Epithelial cell of prostate (primary cell): ENCODE data around the gene RUFY4.
A peak's percentile ranks its signal among the peaks of the same experiment; 100 is the strongest.
"Not testable (repeated sequence)": the region's sequence is repeated elsewhere in the genome, so short reads cannot be mapped to it uniquely, and the experiment has no call there.

Source experiments
- DNase-seq: peaks from one replicate; pipeline ENCODE4 v3.0.0-alpha.2; 2011; ENCODE audit warnings: low read depth, low spot score
- H3K27ac ChIP-seq: fragments of 450-650 bp; 2 replicates; pipeline ENCODE4 v1.5.1; 2017; ENCODE audit warnings: mild to moderate bottlenecking

Gene RUFY4

GRCh38 chr2:218030409-218031195 is 38.5 kb upstream of the RUFY4 start:
- H3K27ac ChIP-seq, result no peak overlapping the region
- DNase-seq, result no peak

GRCh38 chr2:218031261-218031660 is 37.8 kb upstream of the RUFY4 start:
- H3K27ac ChIP-seq, result no peak overlapping the region
- no peak for DNase-seq

- no peak overlapping the region for H3K27ac ChIP-seq
- no peak for DNase-seq
Observed at GRCh38 chr2:218031771-218032257, 37.2 kb upstream of the RUFY4 start.

- H3K27ac ChIP-seq, result no peak overlapping the region
- DNase-seq, result no peak
Observed at GRCh38 chr2:218032336-218033171, 36.5 kb upstream of the RUFY4 start.

GRCh38 chr2:218033208-218033589 is 35.9 kb upstream of the RUFY4 start:
- no peak for DNase-seq
- H3K27ac ChIP-seq, result no peak overlapping the region

GRCh38 chr2:218033590-218034496 is 35.2 kb upstream of the RUFY4 start:
- no peak for DNase-seq

GRCh38 chr2:218034497-218035213 is 34.4 kb upstream of the RUFY4 start:
- DNase-seq, H3K27ac ChIP-seq: not testable (repeated sequence)

More at GRCh38 chr2:218033590-218034496, 35.2 kb upstream of the RUFY4 start:
- H3K27ac ChIP-seq, result no peak overlapping the region

GRCh38 chr2:218035463-218036100 is 33.5 kb upstream of the RUFY4 start:
- DNase-seq, result no peak

GRCh38 chr2:218036371-218036770 is 32.7 kb upstream of the RUFY4 start:
- no peak overlapping the region for H3K27ac ChIP-seq
- DNase-seq, result no peak

More at GRCh38 chr2:218035463-218036100, 33.5 kb upstream of the RUFY4 start:
- H3K27ac ChIP-seq, result no peak overlapping the region

- H3K27ac ChIP-seq, result no peak overlapping the region
- peak; percentile 93 for DNase-seq
Observed at GRCh38 chr2:218039171-218039570, 29.9 kb upstream of the RUFY4 start.

- no peak overlapping the region for H3K27ac ChIP-seq
- no peak for DNase-seq
Observed at GRCh38 chr2:218040883-218041282, 28.2 kb upstream of the RUFY4 start.

- no peak overlapping the region for H3K27ac ChIP-seq
- DNase-seq, result no peak
Observed at GRCh38 chr2:218041302-218042168, 27.5 kb upstream of the RUFY4 start.

- no peak for DNase-seq
- no peak overlapping the region for H3K27ac ChIP-seq
Observed at GRCh38 chr2:218043100-218043499, 26.0 kb upstream of the RUFY4 start.

GRCh38 chr2:218043701-218044109 is 25.3 kb upstream of the RUFY4 start:
- DNase-seq, result no peak
- H3K27ac ChIP-seq, result no peak overlapping the region

- not testable (repeated sequence) for DNase-seq, H3K27ac ChIP-seq
Observed at GRCh38 chr2:218044599-218044998, 24.5 kb upstream of the RUFY4 start.

GRCh38 chr2:218046238-218046637 is 22.8 kb upstream of the RUFY4 start:
- H3K27ac ChIP-seq, result no peak overlapping the region
- DNase-seq, result no peak

GRCh38 chr2:218047536-218048225 is 21.4 kb upstream of the RUFY4 start:
- no peak overlapping the region for H3K27ac ChIP-seq
- DNase-seq, result no peak

GRCh38 chr2:218051903-218052302 is 17.1 kb upstream of the RUFY4 start:
- DNase-seq, result no peak
- H3K27ac ChIP-seq, result no peak overlapping the region
